ENCODE data around the gene ULBP3. TPM values are rescaled to one million over a fixed set of nuclear protein-coding genes. Genes with fewer than 3 reads are reported as not detected.

ULBP3 gene
- 0.81 and 0.98 TPM in 2 replicates for total RNA-seq

DNA sequence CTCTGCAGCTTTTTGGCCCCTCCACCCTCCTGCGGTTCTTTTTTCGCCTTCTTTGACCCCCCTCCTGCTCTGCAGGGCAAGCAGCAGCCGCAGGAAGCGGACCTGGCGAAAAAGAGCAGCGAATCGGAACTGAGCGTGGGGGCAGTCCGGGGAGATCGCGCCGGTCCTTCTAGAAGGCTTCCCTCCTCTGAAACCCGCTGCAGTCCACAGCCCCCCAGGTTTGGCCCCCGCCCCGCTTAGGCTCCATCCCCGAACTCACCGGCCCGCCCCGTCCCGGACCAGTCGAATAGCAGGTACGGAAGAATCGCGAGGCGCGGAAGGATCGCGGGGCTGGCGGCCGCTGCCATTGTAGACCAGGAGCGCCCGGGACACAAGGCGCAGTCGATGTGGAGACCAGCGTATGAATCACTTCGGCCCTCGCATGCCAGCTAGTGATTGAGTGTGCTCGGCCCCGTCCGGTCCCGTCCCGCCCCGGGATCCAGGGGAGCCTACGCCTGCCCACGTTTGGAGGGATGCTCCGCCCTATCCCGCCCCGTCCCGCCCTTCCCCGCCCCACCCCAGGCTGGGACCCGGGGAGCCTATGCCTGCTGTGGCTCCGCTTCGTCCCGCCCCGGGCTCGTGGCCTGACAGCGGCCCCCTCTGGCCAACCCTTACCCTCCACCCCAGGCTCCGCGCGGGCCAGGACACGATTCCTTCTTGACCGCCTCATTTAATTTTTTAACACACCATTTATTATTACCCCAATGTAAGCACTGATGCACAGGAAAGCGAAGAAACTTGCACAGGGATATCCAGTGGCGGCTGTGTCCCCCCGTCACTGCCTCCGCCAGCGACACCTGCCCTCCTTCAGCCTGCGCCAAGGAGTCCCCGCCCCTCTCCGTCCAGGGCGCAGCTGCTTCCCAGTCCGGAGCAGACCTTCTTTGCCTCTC lies at the start of gene ULBP3:
Gene ULBP3, minus strand, starts transcription at position 402 of the 929 bp plus-strand sequence. Its CDS starts 55 bp downstream, at position 347.
- intact Hi-C loops (cut with micrococcal nuclease): loop anchor here (1.0 to 10.0 kb wide), 8 partner anchors 64 to 1322 kb away; partner anchors contain the start of genes GINM1, LRP11, ULBP1 and ZBTB2

DNA sequence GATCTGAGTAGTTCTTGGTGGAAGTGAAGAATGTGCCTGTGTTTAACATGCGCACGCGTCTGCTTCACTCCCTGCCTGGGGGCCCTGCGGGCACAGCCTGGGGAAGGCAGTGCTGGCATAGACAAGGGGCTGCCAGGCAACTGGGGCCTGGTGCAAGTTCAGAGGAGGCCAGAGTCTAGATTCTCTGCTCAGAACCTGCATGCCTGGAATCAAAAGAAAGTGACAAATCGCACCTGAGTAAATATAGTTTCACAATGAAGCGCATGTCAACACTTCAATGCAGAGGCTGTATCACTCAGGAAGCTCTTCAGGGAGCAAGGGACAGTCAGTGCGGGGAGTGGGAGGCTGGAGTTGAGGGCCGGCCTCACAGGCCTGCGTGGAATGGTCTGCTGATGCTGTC lies 49.7 kb upstream of the ULBP3 start:
- intact Hi-C loops (cut with micrococcal nuclease): no loop called here

GRCh38 chr6:150118203-150118602 lies 49.3 kb upstream of the ULBP3 start:
- intact Hi-C loops (cut with micrococcal nuclease): no loop called here

DNA sequence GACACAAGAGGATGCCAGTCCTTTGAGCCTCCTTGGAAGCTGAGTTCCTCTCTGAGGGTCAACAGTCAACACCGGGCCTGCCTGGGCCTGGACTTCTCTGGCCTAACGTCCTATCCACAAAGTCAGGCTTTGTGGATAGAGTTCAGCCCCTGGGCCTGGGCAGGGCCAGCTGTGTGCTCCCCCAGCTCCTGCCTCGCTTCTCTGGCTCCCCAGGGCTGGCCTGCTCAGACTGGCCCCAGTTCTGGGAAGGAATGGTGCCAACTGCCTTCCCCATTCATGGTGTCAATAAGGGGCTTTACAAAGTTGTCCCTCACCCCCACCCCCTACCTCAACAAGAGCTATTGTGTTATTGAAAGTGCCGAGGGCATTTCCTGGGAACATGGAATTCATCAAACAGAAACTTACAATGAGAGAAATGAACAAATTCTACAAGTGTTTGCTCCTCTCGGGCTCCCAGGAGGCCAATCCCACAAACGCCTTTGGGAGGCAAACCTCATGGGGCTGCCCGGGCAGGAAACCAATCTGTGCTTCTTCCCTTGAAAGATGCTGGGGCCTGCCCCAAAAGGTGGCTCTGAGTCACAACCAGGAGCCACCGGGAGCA lies 47.4 kb upstream of the ULBP3 start:
- intact Hi-C loops (cut with micrococcal nuclease): no loop called here

DNA sequence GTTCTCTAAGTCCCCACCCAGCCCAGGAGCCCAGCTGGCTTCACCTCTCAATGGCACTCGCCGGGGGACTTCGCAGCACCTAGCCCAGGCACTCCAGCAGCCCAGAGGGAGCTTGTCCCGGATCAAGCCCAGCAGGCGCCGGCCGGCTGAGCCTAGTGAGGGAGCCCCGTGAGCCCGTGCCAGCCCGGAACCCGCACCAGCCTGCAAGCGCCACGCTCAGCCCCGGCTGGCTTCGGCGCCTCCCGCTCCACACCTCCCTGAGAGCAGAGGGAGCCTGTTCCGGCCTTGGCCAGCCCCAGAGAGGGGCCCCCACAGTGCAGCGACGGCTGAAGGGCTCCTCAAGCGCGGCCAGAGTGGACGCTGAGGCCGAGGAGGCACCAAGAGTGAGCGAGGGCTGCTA lies 46.8 kb upstream of the ULBP3 start:
- intact Hi-C loops (cut with micrococcal nuclease): no loop called here

DNA sequence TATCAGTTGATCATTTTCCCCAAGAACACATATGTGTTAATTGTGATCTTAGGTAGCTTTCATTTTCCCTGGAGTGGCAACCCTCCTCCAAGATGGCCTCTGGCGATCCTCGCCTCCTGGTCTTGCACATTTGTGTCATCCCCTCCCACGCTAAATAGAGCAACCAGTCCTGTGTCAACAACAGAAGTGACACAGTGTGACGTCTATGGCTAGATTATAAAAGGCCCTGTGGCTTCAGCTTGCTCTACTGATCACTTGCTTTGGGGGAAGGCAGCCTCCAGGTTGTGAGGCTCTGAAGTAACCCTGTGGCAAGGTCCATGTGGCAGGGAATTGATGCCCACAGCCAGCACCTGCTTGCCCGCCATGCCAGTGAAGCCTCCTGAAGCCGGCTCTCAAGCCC lies 43.3 kb upstream of the ULBP3 start:
- intact Hi-C loops (cut with micrococcal nuclease): no loop called here

- intact Hi-C loops (cut with micrococcal nuclease): no loop called here
Measured at GRCh38 chr6:150102750-150103270, 33.9 kb upstream of the ULBP3 start.

- intact Hi-C loops (cut with micrococcal nuclease): no loop called here
Measured at GRCh38 chr6:150100745-150101144, 31.8 kb upstream of the ULBP3 start.

- intact Hi-C loops (cut with micrococcal nuclease): no loop called here
Measured at GRCh38 chr6:150099953-150100352, 31.0 kb upstream of the ULBP3 start.

DNA sequence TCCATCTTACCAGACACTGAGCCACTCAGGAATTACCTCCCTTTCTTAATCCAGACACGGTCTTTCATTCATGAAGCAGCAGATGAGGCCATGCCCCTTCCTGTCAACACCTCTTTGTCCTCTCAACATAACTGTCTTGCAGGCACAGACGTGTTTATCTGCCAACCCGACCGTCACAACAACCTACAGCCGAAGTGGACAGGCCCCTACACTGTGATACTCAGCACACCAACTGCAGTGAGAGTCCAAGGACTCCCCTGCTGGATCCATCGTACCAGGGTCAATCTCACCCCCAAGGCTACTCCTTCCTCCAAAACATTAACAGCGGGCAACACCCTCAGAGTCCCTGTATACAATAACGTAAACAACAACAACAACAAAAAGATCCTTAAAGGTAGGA lies 30.6 kb upstream of the ULBP3 start:
- intact Hi-C loops (cut with micrococcal nuclease): no loop called here

GRCh38 chr6:150098155-150098554 lies 29.2 kb upstream of the ULBP3 start:
- intact Hi-C loops (cut with micrococcal nuclease): no loop called here

- intact Hi-C loops (cut with micrococcal nuclease): no loop called here
Measured at GRCh38 chr6:150093397-150093796, 24.5 kb upstream of the ULBP3 start.

DNA sequence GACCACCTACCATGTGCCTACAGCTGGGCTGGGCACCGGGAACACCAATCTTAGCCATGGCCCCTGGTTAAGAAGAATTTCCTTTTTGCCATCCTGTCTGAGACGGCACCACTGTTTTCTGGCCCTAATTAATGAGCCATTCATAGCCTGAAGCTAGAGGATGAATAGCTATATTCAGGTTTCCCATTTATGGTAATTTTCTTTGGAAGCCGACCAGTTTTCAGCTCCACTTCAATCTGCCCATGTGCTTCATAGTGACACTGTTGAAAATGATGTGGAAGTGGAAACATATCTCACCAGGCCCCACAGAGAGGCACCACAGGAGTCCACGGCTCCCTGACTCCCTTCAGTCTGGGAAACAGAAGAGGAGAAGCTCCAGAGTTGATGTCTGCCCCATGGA lies 22.6 kb upstream of the ULBP3 start:
- intact Hi-C loops (cut with micrococcal nuclease): no loop called here

DNA sequence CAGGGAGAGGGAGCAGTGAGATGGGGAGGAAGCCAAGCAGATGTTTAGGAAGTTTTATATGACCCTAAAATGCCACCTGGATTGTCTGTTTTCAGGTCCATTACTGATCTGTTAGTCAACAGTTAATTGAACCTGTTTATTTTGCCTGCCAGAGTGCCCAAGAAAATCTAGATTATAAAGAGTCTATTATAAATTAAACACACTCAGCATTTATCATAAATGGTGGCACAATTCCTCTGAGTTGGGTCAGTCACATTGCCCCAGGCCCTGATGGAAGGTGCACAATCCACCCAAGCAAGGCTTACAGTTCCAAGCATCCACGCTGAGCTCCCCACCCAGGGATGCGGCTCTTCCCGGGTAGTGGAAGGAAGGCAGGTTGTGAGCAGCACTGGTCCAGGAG lies 21.4 kb upstream of the ULBP3 start:
- intact Hi-C loops (cut with micrococcal nuclease): no loop called here

DNA sequence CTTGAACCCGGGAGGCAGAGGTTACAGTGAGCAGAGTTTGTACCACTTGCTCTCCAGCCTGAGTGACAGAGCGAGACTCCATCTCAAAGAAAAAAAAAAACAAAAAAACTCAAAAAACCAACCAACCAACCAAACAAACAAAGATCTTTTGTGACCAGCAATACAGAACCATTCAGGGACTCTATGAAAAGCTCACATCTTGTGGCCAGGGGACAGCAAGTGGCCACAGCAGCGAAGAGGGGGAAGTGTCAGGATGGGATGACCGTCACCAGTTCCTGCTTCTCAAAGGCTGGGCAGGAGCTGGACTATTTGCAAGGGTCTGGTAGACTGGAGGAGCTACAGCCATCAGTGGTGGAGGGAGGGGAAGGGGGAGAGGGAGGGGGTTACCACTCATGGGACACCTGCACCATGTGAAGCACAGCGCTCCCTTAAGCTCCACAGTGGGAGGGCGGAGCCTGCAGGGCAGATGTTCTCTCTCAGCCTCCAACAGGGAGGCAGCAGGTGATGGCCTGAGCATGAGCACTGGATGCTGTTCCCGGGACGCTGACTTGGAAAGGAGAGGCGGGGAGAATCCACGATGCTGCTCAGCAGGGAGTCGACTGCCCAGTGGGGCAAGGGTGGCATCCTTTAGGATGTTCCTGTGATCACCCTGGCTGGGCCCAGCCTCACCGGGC lies 19.7 kb upstream of the ULBP3 start:
- intact Hi-C loops (cut with micrococcal nuclease): no loop called here

- intact Hi-C loops (cut with micrococcal nuclease): no loop called here
Measured at GRCh38 chr6:150087336-150087735, 18.4 kb upstream of the ULBP3 start.

- intact Hi-C loops (cut with micrococcal nuclease): no loop called here
Measured at GRCh38 chr6:150086026-150086425, 17.1 kb upstream of the ULBP3 start.

DNA sequence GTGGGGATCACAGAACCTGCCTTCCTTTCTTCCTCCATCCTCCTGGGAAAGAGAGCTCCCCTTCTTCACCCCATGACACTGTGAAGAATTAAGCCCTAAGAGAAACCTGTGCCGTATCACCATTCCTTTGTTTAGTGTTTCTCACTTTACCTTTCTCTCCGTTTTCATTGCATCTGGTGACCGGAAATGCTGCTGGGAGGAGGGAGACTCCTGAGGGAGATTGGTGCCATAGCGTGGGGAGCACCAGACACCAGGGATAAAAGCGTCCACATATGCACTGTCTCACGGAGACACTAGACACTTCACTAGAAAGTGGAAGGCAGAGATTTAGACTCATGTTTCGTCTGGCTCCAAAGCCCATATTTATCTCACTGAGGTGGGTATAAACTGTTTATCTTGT lies 15.5 kb upstream of the ULBP3 start:
- intact Hi-C loops (cut with micrococcal nuclease): loop anchor here (5.0 kb wide), 1 partner anchor 1017 kb away; no protein-coding TSS in a partner anchor

DNA sequence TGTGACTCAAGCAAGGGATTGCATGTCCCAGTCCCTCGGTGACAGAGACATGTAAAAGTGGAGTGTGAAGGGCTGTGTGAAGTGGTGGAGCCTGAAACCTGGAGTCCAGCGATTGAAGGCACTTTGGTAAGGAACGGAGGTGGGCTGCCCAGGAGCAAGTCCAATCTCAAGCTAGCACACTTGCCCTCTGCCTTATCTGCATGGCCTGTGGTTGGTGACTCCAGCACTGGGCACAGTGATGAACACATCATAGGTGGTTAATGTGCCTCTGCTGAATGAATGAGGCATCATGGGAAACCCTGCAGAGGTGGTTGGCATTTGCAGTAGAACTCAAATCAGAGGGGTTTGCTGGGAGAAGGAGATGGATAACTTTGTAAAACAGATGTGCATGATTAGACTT lies 14.9 kb upstream of the ULBP3 start:
- intact Hi-C loops (cut with micrococcal nuclease): loop anchor here (5.0 kb wide), 1 partner anchor 1017 kb away; no protein-coding TSS in a partner anchor

DNA sequence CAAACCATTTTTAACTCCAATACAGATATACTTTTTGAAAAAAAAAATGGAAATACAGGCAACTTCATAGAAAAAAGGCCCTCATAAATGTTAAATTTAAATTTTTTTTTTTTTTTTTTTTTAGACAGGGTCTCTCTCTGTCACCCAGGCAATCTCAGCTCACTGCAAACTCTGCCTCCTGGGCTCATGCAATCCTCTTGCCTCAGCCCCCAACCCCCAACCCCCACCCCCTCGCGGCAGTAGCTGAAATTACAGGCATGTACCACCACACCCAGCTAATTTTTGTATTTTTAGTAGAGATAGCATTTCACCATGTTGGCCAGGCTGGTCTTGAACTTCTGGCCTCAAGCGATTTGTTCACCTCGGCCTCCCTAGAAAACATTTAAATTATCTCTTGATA lies 12.8 kb upstream of the ULBP3 start:
- intact Hi-C loops (cut with micrococcal nuclease): loop anchor here (5.0 kb wide), 1 partner anchor 1014 kb away; no protein-coding TSS in a partner anchor

GRCh38 chr6:150079604-150080003 lies 10.7 kb upstream of the ULBP3 start:
- intact Hi-C loops (cut with micrococcal nuclease): loop anchor here (1.0 to 10.0 kb wide), 6 partner anchors 8 to 1012 kb away; partner anchors contain the start of gene LATS1
